Mammary epithelial cell (primary cell): ENCODE measurements around the gene DOK6.

ENCODE experiments used
- CTCF ChIP-seq, 2 donors: IDR thresholded peaks in 1 of 2; conservative IDR thresholded peaks in 1 of 2; 2 replicates each; pipeline ENCODE4 v1.5.1; 2011 to 2012; ENCODE audit warnings: inconsistent platforms in 2 of 2, low read length in 2 of 2, mild to moderate bottlenecking in 2 of 2, control low read depth in 1 of 2, low read depth in 1 of 2; ENCODE audit not compliant: insufficient read depth in 1 of 2; ENCODE audit errors: extremely low read depth in 1 of 2
- EZH2 ChIP-seq: IDR thresholded peaks from 2 replicates; pipeline ENCODE4 v1.6.1; 2012; ENCODE audit warnings: low read length, inconsistent platforms, borderline replicate concordance

GRCh38 chr18:69584429-69584828 is 183.7 kb downstream of the DOK6 start:
- TF ChIP-seq CTCF (conservative IDR thresholded peaks at IDR 0.05 in 1 of 2, IDR thresholded peaks at IDR 0.05 in 1 of 2; ENCODE audit: extremely low read depth in 1 of 2, insufficient read depth in 1 of 2, low read depth in 1 of 2, low read length in 2 of 2) (no peak), EZH2 (no peak)
